K562 (cell line): Measurements from ENCODE around the gene STAB1. TPM values are rescaled to one million over a fixed set of nuclear protein-coding genes. Genes with fewer than 3 reads are reported as not detected.
A peak's percentile ranks its signal among the peaks of the same experiment; 100 is the strongest.

Experiments used
- ARID1B ChIP-seq: fragments of 450-650 bp; IDR thresholded peaks from 2 replicates; pipeline ENCODE4 v1.6.1; 2016; ENCODE audit warnings: antibody characterized with exemption, mild to moderate bottlenecking, inconsistent platforms
- CBFA2T2 ChIP-seq: fragments of 450-650 bp; conservative IDR thresholded peaks from 2 replicates; pipeline ENCODE4 v1.6.1; 2017; ENCODE audit warnings: mild to moderate bottlenecking
- CBX5 ChIP-seq: IDR thresholded peaks from 2 replicates; pipeline ENCODE4 v1.6.1; 2014; ENCODE audit warnings: low read depth, borderline replicate concordance
- CHD1 ChIP-seq: fragments of 200-600 bp; sonication (generic); IDR thresholded peaks from one replicate; pipeline ENCODE4 v1.6.1; 2012; ENCODE audit warnings: mild to moderate bottlenecking, moderate library complexity, low read length, inconsistent platforms
- GTF3C2 ChIP-seq: IDR thresholded peaks from 3 replicates; pipeline ENCODE4 v1.6.1; 2011; ENCODE audit warnings: borderline replicate concordance, mild to moderate bottlenecking, moderate library complexity; ENCODE audit not compliant: insufficient read length; ENCODE audit errors: extremely low read depth
- HDAC6 ChIP-seq: IDR thresholded peaks from 2 replicates; pipeline ENCODE4 v1.6.1; 2012; ENCODE audit warnings: low read depth, mild to moderate bottlenecking, control low read depth, inconsistent platforms, low read length, moderate library complexity
- MCM5 ChIP-seq: fragments of 450-650 bp; IDR thresholded peaks from 2 replicates; pipeline ENCODE4 v1.6.1; 2016; ENCODE audit warnings: low read depth
- NCOA2 ChIP-seq, 2 experiments: fragments of 450-650 bp; IDR thresholded peaks; 2 replicates each; pipeline ENCODE4 v1.6.1; 2018; ENCODE audit warnings: mild to moderate bottlenecking in 2 of 2, moderate library complexity in 1 of 2; ENCODE audit not compliant: partially characterized antibody in 2 of 2
- NCOA6 ChIP-seq: fragments of 450-650 bp; IDR thresholded peaks from 2 replicates; pipeline ENCODE4 v1.6.1; 2017; ENCODE audit warnings: mild to moderate bottlenecking
- NFE2 ChIP-seq: IDR thresholded peaks from 2 replicates; pipeline ENCODE4 v1.6.1; 2014; ENCODE audit warnings: antibody characterized with exemption, low read depth
- NR1H2 ChIP-seq: sonication (generic); formaldehyde crosslinking; IDR thresholded peaks from 2 replicates; pipeline ENCODE4 v1.4.0; 2020; ENCODE audit warnings: mild to moderate bottlenecking, missing genetic modification reagents
- PHF8 ChIP-seq: fragments of 200-600 bp; sonication (generic); IDR thresholded peaks from 2 replicates; pipeline ENCODE4 v1.6.1; 2012; ENCODE audit warnings: mixed run types, mild to moderate bottlenecking, inconsistent platforms, low read length, moderate library complexity, borderline replicate concordance
- RNF2 ChIP-seq: sonication (generic); IDR thresholded peaks from 2 replicates; pipeline ENCODE4 v1.6.1; 2016
- SETDB1 ChIP-seq: IDR thresholded peaks from one replicate; pipeline ENCODE4 v1.6.1; 2012; ENCODE audit warnings: low read length, control low read depth, inconsistent platforms
- SNRNP70 ChIP-seq: fragments of 200-400 bp; formaldehyde crosslinking; optimal IDR thresholded peaks from 2 replicates; pipeline ENCODE3; 2017; ENCODE audit warnings: low read depth, low read length
- SREBF2 ChIP-seq: sonication (generic); formaldehyde crosslinking; IDR thresholded peaks from 2 replicates; pipeline ENCODE4 v1.4.0; 2020; ENCODE audit warnings: mild to moderate bottlenecking, missing genetic modification reagents
- TCF7L2 ChIP-seq: fragments of 150-350 bp; IDR thresholded peaks from 2 replicates; pipeline ENCODE4 v1.6.1; 2016; ENCODE audit warnings: low read depth, mild to moderate bottlenecking, low read length, moderate library complexity
- TEAD2 ChIP-seq: fragments of 450-650 bp; IDR thresholded peaks from 2 replicates; pipeline ENCODE4 v1.6.1; 2016; ENCODE audit warnings: missing genetic modification characterization, control low read depth, missing compliant biosample characterization
- ZFX ChIP-seq: sonication (generic); formaldehyde crosslinking; IDR thresholded peaks from 2 replicates; pipeline ENCODE4 v1.8.0; 2022; ENCODE audit warnings: mild to moderate bottlenecking, missing genetic modification reagents, moderate library complexity
- ZNF282 ChIP-seq: sonication (generic); formaldehyde crosslinking; IDR thresholded peaks from 2 replicates; pipeline ENCODE4 v1.8.1; 2023; ENCODE audit warnings: missing genetic modification reagents
- ZNF431 ChIP-seq: sonication (generic); formaldehyde crosslinking; IDR thresholded peaks from 2 replicates; pipeline ENCODE4 v1.8.0; 2022; ENCODE audit warnings: mild to moderate bottlenecking, missing genetic modification reagents
- ZNF507 ChIP-seq: conservative IDR thresholded peaks from 2 replicates; pipeline ENCODE4 v1.6.1; 2017; ENCODE audit warnings: missing genetic modification characterization, missing compliant biosample characterization
- ZNF586 ChIP-seq: fragments of 450-650 bp; formaldehyde crosslinking; conservative IDR thresholded peaks from 2 replicates; pipeline ENCODE4 v1.4.0; 2020; ENCODE audit warnings: mild to moderate bottlenecking, moderate library complexity
- ZNF79 ChIP-seq: fragments of 250-450 bp; sonication (Bioruptor Pico); IDR thresholded peaks from 2 replicates; pipeline ENCODE4 v1.4.0; 2020; ENCODE audit warnings: low read depth, mild to moderate bottlenecking, moderate library complexity
- ZSCAN32 ChIP-seq: fragments of 450-650 bp; formaldehyde crosslinking; IDR thresholded peaks from 2 replicates; pipeline ENCODE4 v1.4.0; 2020; ENCODE audit warnings: mild to moderate bottlenecking, moderate library complexity
- polyA plus RNA-seq, 8 experiments: library from polyadenylated mRNA; depleted of rRNA in 4 of 8; stranded (reverse) in 5 of 8; unstranded in 3 of 8; fragments of >200 nt; fragmentation: Nextera tagmentation in 2 of 8; fragmentation: Illumina TruSeq in 1 of 8; extraction: Ambion mirVana in 2 of 8; extraction: Trizol in 1 of 8; gene quantifications; 2 replicates each; pipeline versions ENCODE4 v1.2.1 to v1.2.3, GENCODE V29; 2011 to 2014; ENCODE audit warnings: inconsistent platforms in 1 of 8, missing spikeins in 1 of 8
- total RNA-seq, 7 experiments: library from RNA; depleted of rRNA in 6 of 7; stranded (reverse); fragments of >200 nt in 6 of 7; fragmentation: Illumina TruSeq in 2 of 7; extraction: Trizol in 2 of 7; gene quantifications; 2 replicates each; pipeline versions ENCODE4 v1.2.1 to v1.2.3, GENCODE V29; 2011 to 2021; ENCODE audit warnings: low replicate concordance in 1 of 7

Gene STAB1
- total and polyA plus RNA-seq, 9 of the 15 experiments (the other 6 are each of a cell fraction or from before 2014, with no cell fraction given), result 0.20 to 3.9 (median 1.2) TPM

- TF ChIP-seq ZNF431 (CRISPR knock-in tag) (no peak), PHF8 (no peak), ZSCAN32 (CRISPR knock-in tag) (no peak), NCOA2 (IDR thresholded peaks at IDR 0.05; ENCODE audit: partially characterized antibody in 2 of 2) (no peak), ARID1B (peak; percentile 75), CBX5 (no peak), NFE2 (peak; percentile 33; the same call in 1 of the 2 replicates), MCM5 (no peak), CBFA2T2 (peak; percentile 65), ZNF586 (CRISPR knock-in tag) (no peak), ZNF79 (CRISPR knock-in tag) (no peak), RNF2 (no peak), ZNF282 (CRISPR knock-in tag) (no peak), SNRNP70 (no peak), SREBF2 (CRISPR knock-in tag) (no peak), ZNF507 (tag) (no peak), ZFX (CRISPR knock-in tag) (no peak), CHD1 (no peak), SETDB1 (no peak), HDAC6 (no peak), GTF3C2 (no peak), NCOA6 (no peak), NR1H2 (CRISPR knock-in tag) (no peak), TEAD2 (tag) (no peak), TCF7L2 (0 out of 2 replicates have a peak, but pooled peaks have one; percentile 35)
Observed at GRCh38 chr3:52532517-52532837, 37.3 kb downstream of the STAB1 start (continued).
